ENCODE measurements around the gene SH3GL1. TPM values are rescaled to one million over a fixed set of nuclear protein-coding genes. Genes with fewer than 3 reads are reported as not detected.

Gene SH3GL1
- 24.3 and 33.2 TPM in 2 replicates for total RNA-seq (2014; rRNA removed; shearing (Covaris generic))
- 38.9 and 39.0 TPM in 2 replicates for total RNA-seq (2022)
- percentile 59 among the genes with signal in this experiment for Bru-seq, nascent RNA
- percentile 72 among the genes with signal in this experiment for BruChase-seq, experiment 1, labeled RNA remaining after a 6-hour chase
- BruChase-seq, experiment 2, labeled RNA remaining after a 2-hour chase: percentile 67 among the genes with signal in this experiment
- long read RNA-seq, transcript SH3GL1-201 (10 exons, 2,516 nt): major isoform, 34 of 76 reads
- long read RNA-seq, partial matches to known transcripts: 4 of 76 reads
- long read RNA-seq, other reads (novel, unspliced or antisense): 38 of 76 reads

GRCh38 chr19:4400135-4400936 lies at the start of gene SH3GL1:
Gene SH3GL1 (minus strand): TSS chr19:4400547. CDS start chr19:4400368, 179 bp downstream.
- BruUV-seq (replicated peaks): no TSS peak
- Histone ChIP-seq H4K20me1 (ENCODE audit: insufficient read depth, low read length) (peaks cover 33% of the 10 kb centered on the region), H2AFZ (ENCODE audit: low read length) (peak within 1 kb of the TSS; percentile 27; the same call in 1 of the 2 replicates), H3K27ac (ENCODE audit: low read depth, low read length, poor library complexity, severe bottlenecking) (peak within 1 kb of the TSS; percentile 69), H3K4me3 (ENCODE audit: low read depth, low read length, poor library complexity, severe bottlenecking) (peak within 1 kb of the TSS; percentile 96), H3K79me2 (ENCODE audit: insufficient read depth, low read depth, low read length) (peaks cover 77% of the 10 kb centered on the region), H3K9me3 (ENCODE audit: low read length) (no peaks in the 10 kb centered on the region), H3K4me2 (ENCODE audit: low read length) (peak within 1 kb of the TSS; percentile 100), H3K9me2 (ENCODE audit: insufficient read depth, low read length) (no peaks in the 10 kb centered on the region), H3K36me3 (ENCODE audit: insufficient read depth, low read length) (peaks cover 60% of the 10 kb centered on the region), H3K4me1 (ENCODE audit: insufficient read depth, low read length, poor library complexity, severe bottlenecking) (peaks cover 38% of the 10 kb centered on the region)
- peak; percentile 94 for DNase-seq (ENCODE audit: low spot score)
- TF ChIP-seq, protein P1, sequence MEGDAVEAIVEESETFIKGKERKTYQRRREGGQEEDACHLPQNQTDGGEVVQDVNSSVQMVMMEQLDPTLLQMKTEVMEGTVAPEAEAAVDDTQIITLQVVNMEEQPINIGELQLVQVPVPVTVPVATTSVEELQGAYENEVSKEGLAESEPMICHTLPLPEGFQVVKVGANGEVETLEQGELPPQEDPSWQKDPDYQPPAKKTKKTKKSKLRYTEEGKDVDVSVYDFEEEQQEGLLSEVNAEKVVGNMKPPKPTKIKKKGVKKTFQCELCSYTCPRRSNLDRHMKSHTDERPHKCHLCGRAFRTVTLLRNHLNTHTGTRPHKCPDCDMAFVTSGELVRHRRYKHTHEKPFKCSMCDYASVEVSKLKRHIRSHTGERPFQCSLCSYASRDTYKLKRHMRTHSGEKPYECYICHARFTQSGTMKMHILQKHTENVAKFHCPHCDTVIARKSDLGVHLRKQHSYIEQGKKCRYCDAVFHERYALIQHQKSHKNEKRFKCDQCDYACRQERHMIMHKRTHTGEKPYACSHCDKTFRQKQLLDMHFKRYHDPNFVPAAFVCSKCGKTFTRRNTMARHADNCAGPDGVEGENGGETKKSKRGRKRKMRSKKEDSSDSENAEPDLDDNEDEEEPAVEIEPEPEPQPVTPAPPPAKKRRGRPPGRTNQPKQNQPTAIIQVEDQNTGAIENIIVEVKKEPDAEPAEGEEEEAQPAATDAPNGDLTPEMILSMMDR (conservative IDR thresholded peaks at IDR 0.05; ENCODE audit: low read length): peak; percentile 86
- no peak for TF ChIP-seq EZH2phosphoT487 (IDR thresholded peaks at IDR 0.05; ENCODE audit: borderline replicate concordance, low read depth, low read length)
- ChIA-PET CTCF (ENCODE audit: unreplicated experiment) (interaction anchor here (0.6 kb wide), 1 partner anchor 37 kb away, joined by 4 read pairs; no protein-coding TSS in a partner anchor), POLR2A (no interaction called here)
- intact Hi-C loops (cut with micrococcal nuclease; ENCODE audit: unreplicated experiment): loop anchor here (1.0 to 10.0 kb wide), 5 partner anchors 25 to 394 kb away; partner anchors contain the start of genes FEM1A, HDGFL2 and MPND

GRCh38 chr19:4449639-4450028 lies 49.3 kb upstream of the SH3GL1 start:
- Histone ChIP-seq H3K27ac (ENCODE audit: low read depth, low read length, poor library complexity, severe bottlenecking) (no peak overlapping the region), H3K79me2 (ENCODE audit: insufficient read depth, low read depth, low read length) (no peaks in the 10 kb centered on the region), H3K9me3 (ENCODE audit: low read length) (no peaks in the 10 kb centered on the region), H3K4me2 (ENCODE audit: low read length) (no peak overlapping the region), H3K4me1 (ENCODE audit: insufficient read depth, low read length, poor library complexity, severe bottlenecking) (peaks cover 4% of the 10 kb centered on the region), H4K20me1 (ENCODE audit: insufficient read depth, low read length) (no peaks in the 10 kb centered on the region), H2AFZ (ENCODE audit: low read length) (no peak overlapping the region), H3K4me3 (ENCODE audit: low read depth, low read length, poor library complexity, severe bottlenecking) (no peak overlapping the region), H3K36me3 (ENCODE audit: insufficient read depth, low read length) (peaks cover 77% of the 10 kb centered on the region), H3K9me2 (ENCODE audit: insufficient read depth, low read length) (no peaks in the 10 kb centered on the region)
- intact Hi-C loops (cut with micrococcal nuclease; ENCODE audit: unreplicated experiment): no loop called here
- ChIA-PET POLR2A (interaction anchor here (0.8 kb wide), 1 partner anchor 14 kb away, joined by 4 read pairs; no protein-coding TSS in a partner anchor), CTCF (ENCODE audit: unreplicated experiment) (no interaction called here)
- no TSS peak for BruUV-seq (replicated peaks)
- TF ChIP-seq EZH2phosphoT487 (IDR thresholded peaks at IDR 0.05; ENCODE audit: borderline replicate concordance, low read depth, low read length): no peak
- TF ChIP-seq, protein P1 (conservative IDR thresholded peaks at IDR 0.05; ENCODE audit: low read length): no peak
- DNase-seq (ENCODE audit: low spot score): no peak

Measured in OCI-LY7 (cell line).